ENCODE results near the gene ANXA10. TPM values are rescaled to one million over a fixed set of nuclear protein-coding genes. Genes with fewer than 3 reads are reported as not detected.

Gene ANXA10
- total and polyA plus RNA-seq, 2 of the 4 experiments (the other 2 are of a cell fraction) = 0.44 to 0.72 TPM

- in situ Hi-C loops (cut with MboI; ENCODE audit: low sequenced_read_pairs) = no loop called here
- no peaks in the 10 kb centered on the region for H3K9me1 ChIP-seq (ENCODE audit: insufficient read depth, low read length)
- DNase-seq = no peak
These were observed 111.0 kb downstream of the ANXA10 start for GRCh38 chr4:168203233-168203911.

More at GRCh38 chr4:168203233-168203911, 111.0 kb downstream of the ANXA10 start:
- Histone ChIP-seq H3K4me2 (ENCODE audit: low read depth, low read length) (no peak overlapping the region), H2BK15ac (ENCODE audit: low read depth, low read length) (no peak overlapping the region), H3K27me3 (ENCODE audit: control insufficient read depth, insufficient read depth, low read length) (no peaks in the 10 kb centered on the region), H2AK9ac (replicated peaks; ENCODE audit: low read depth, low read length, poor library complexity) (no peak overlapping the region), H3K9me3 (ENCODE audit: control insufficient read depth, insufficient read depth, low read length) (peaks cover 13% of the 10 kb centered on the region), H3K56ac (ENCODE audit: extremely low read depth, insufficient read depth, low read length) (no peak overlapping the region), H3K27ac (ENCODE audit: insufficient read depth, low read length) (no peak overlapping the region), H3K4me1 (ENCODE audit: control insufficient read depth, insufficient read depth, low read length) (no peaks in the 10 kb centered on the region; the same call in 1 of the 2 replicates), H3K36me3 (ENCODE audit: control insufficient read depth, insufficient read depth, low read length) (no peaks in the 10 kb centered on the region), H2BK120ac (ENCODE audit: low read depth, low read length) (no peak overlapping the region), H2BK20ac (ENCODE audit: low read depth, low read length) (no peak overlapping the region), H4K91ac (ENCODE audit: insufficient read depth, low read depth, low read length) (no peak overlapping the region), H3K4me3 (ENCODE audit: insufficient read depth, low read depth, low read length) (no peak overlapping the region), H4K20me1 (ENCODE audit: insufficient read depth, low read length) (no peaks in the 10 kb centered on the region), H3K23ac (ENCODE audit: low read depth, low read length) (no peak overlapping the region), H2AK5ac (ENCODE audit: low read depth, low read length) (no peak overlapping the region), H4K8ac (ENCODE audit: low read depth in 2 of 2, low read length in 2 of 2) (no peak overlapping the region), H3K4ac (ENCODE audit: low read depth, low read length) (no peak overlapping the region), H2AFZ (replicated peaks; ENCODE audit: low read length, poor library complexity) (no peak overlapping the region), H3K14ac (replicated peaks; ENCODE audit: low read depth, low read length) (no peak overlapping the region), H3K18ac (ENCODE audit: low read depth, low read length) (no peak overlapping the region), H4K5ac (ENCODE audit: low read depth, low read length) (no peak overlapping the region), H3K79me1 (ENCODE audit: low read depth in 1 of 2, low read length in 2 of 2) (no peaks in the 10 kb centered on the region), H3K9ac (ENCODE audit: low read depth, low read length) (no peak overlapping the region), H2BK5ac (ENCODE audit: low read depth, low read length, poor library complexity, severe bottlenecking) (no peak overlapping the region)
- POLR2A ChIA-PET (ENCODE audit: unreplicated experiment) = no interaction called here
- CTCF ChIA-PET = interaction anchor here (0.7 kb wide), 1 partner anchor 208 kb away, joined by 5 read pairs; no protein-coding TSS in a partner anchor
- BruUV-seq (replicated peaks) = no TSS peak
- 88% methylated on average over 2 of the region's 4 CpGs; no CpG with 5 or more reads in 1 of the 2 experiments for WGBS, 2 experiments (ENCODE audit: extremely low coverage in 2 of 2, insufficient read length in 1 of 2)
- intact Hi-C loops (cut with micrococcal nuclease) = no loop called here
- dilution Hi-C loops (cut with HindIII; ENCODE audit: low sequenced_read_pairs, unreplicated experiment) = no loop called here
- TF ChIP-seq RCOR1 (IDR thresholded peaks at IDR 0.05; ENCODE audit: insufficient replicate concordance, low read length) (no peak), CHD1 (IDR thresholded peaks at IDR 0.05; ENCODE audit: low read depth, low read length) (no peak), RFX5 (IDR thresholded peaks at IDR 0.05; ENCODE audit: low read depth, low read length) (no peak), MXI1 (IDR thresholded peaks at IDR 0.05; ENCODE audit: borderline replicate concordance, low read depth, low read length) (no peak), SMC3 (IDR thresholded peaks at IDR 0.05; ENCODE audit: low read depth, low read length) (no peak), POLR2A (IDR thresholded peaks at IDR 0.05; ENCODE audit: low read depth, low read length) (no peak), CTCF (conservative IDR thresholded peaks at IDR 0.05; ENCODE audit: low read depth, low read length) (no peak), MAZ (IDR thresholded peaks at IDR 0.05; ENCODE audit: borderline replicate concordance, low read depth, low read length) (no peak)
- ATAC-seq (ENCODE audit: low read depth) = no peak
